Subcutaneous adipose tissue (tissue), 4 donors: ENCODE data around the gene SIK3. TPM values are rescaled to one million over a fixed set of nuclear protein-coding genes. Genes with fewer than 3 reads are reported as not detected.

ENCODE experiments used
- CTCF ChIP-seq: fragments of 450-650 bp; IDR thresholded peaks from one replicate; pipeline ENCODE4 v1.5.1; 2016; ENCODE audit warnings: low read depth, mild to moderate bottlenecking, control low read depth, antibody characterized with exemption, moderate library complexity
- total RNA-seq, 4 donors: library from RNA; depleted of rRNA; stranded (reverse); fragments of >200 nt; gene quantifications; one replicate each; pipeline ENCODE4 v1.1.0, GENCODE V29; 2016

The SIK3 gene
- total RNA-seq, 4 donors from 2014 or later, result 27.7 to 44.8 (median 40.3) TPM

DNA sequence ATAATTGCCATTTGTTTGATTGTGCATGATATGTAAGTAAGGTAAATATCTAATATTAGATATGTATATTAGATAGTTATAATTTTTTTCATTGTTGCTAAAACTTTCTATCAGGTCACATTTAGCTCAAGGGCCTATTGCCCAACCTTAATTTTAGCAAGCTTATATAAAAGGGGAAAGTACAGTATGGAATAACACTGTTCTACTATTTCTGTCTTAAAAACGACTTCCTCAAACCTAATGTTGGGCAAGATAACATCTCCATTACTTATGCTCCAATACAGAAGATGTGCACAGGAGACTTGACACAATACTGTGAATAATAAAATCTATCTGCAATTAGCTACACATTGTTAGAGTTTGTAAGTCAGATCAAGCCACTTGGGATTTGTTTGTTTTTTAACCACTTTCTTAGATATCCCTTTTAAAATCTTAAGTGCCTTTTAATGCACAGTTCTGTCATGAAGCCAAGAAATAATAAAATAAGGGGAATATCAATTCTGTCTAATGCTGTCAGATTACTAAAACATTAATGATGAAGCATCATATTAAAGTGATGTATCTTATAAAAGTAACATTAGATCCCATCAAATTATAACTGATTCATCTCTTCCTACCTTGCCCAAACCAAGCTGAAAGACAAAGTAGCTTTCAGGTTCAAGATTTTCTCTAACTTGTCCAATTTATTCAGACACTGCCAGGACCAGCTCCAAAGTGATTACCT is 98.1 kb downstream of the SIK3 start:
- TF ChIP-seq CTCF, result no peak

- no peak for TF ChIP-seq CTCF
Observed at GRCh38 chr11:116997071-116997470, 101.2 kb downstream of the SIK3 start.

DNA sequence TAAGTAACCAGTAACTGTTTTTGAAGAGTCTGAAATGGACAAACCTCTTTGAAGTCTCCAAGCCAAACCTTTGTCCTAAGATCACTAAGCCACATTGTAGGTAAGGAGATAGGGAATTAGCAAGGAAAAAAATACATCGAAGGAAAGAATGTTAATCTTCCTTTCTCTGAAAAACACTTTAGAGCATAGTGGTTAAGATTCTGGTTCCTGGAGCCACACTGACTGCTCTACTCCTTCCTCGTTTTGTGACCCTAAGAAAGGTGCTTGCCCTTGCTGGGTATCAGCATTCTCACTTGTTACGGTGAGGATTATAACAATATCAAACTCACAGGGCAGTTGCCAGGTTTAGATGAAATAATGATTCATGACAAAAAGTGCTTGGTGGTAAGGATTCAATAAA is 104.0 kb downstream of the SIK3 start:
- TF ChIP-seq CTCF, result no peak

DNA sequence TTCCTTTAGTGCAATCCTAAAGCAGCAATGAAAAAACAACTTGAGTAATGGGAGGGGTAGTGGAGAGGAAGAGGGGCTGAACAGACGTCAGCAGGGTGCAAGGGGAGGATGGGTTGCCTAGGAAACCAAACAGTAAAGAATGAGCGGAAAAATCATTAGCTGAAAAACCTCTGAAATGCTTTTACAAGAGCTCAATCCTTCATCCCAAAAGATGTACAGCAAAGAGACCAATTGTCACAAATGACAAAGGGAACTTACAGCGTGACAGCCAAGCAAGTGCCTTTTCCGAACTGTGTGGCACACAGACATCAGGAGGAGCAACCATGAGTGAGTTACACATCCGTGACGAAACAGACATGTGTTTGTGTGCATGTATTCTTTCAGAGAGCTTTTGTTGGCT is 104.6 kb downstream of the SIK3 start:
- TF ChIP-seq CTCF, result no peak

DNA sequence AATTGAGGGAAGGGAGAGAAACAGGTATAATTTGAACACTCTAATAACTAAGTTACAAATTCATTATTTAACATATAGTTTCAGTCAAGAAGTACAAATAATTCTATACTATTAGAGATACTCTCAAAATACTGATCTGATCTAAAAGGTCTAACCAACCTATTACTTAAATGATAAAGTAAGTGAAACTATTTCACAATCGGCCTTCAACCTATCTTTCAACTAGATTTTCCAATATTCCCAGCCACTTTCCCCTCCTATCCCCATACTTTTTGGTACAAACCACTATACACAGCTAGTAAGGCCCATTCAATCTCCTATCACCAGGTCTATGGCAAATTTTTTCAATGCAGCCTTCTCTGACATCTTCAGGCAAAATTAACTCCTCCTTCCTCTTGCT is 106.7 kb downstream of the SIK3 start:
- TF ChIP-seq CTCF, result no peak

- no peak for TF ChIP-seq CTCF
Observed at GRCh38 chr11:116990811-116991210, 107.4 kb downstream of the SIK3 start.

DNA sequence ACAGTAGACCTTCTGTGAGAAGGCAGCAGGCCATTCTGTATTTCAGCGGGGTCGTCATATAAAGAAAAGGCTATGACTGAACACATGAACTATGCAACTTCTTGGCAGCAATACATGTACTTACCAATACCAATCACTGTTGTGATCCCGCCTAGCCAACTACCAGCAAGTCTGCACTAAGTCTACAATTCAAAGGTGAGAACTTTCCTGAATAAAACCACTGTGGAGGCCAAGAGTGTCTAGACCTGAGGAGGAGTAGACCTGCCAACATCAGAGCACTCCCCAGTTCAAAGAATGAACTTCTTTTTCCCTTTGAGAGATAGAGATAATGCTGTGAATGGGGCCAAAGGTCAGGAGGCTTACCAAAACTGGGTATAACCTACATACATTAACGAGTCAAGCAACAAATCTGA is 108.2 kb downstream of the SIK3 start:
- TF ChIP-seq CTCF, result no peak
